ENCODE measurements around the gene GMPS.
"Not testable (repeated sequence)": the region's sequence is repeated elsewhere in the genome, so short reads cannot be mapped to it uniquely, and the experiment has no call there.

GMPS gene

DNA sequence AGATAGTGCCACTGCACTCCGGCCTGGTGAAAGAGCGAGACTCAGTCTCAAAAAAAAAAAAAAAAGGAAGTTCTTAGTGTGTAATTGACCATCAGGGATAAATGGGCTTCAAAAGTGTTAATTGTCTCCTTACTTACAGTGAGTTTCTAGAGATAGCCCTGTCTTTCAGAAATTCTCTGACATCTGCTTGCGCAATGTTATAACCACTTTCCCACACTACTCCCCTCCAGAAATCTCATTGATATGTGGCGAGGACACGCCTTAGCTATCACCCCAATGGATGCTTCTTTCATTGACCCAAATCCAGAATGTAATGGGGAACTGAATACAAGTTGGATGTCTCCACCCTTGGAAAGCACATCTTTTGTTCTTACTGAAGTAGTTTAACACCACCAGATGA, 70.9 kb downstream of the GMPS start:
- DNase-seq (ENCODE audit: low read depth in 3 of 3): no peak

- no peak for DNase-seq (ENCODE audit: low read depth in 3 of 3)
These were observed 73.6 kb downstream of the GMPS start for GRCh38 chr3:155944081-155944480.

GRCh38 chr3:155946178-155946577, 75.7 kb downstream of the GMPS start:
- no peak for DNase-seq (ENCODE audit: low read depth in 3 of 3)

DNA sequence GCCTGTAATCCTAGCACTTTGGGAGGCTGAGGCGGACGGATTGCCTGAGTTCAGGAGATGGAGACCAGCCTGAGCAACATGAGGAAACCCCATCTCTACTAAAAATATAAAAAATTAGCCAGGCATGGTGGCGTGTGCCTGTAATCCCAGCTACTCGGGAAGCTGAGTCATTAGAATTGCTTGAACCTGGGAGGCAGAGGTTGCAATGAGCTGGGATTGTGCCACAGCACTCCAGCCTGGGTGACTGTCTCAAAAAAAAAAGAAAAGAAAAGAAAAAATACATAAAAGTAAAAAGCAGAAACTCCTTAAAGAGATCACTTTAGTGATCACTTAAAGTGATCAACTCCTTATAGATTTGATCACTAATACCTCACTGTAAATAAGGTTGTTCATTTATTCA, 78.0 kb downstream of the GMPS start:
- DNase-seq (ENCODE audit: low read depth in 3 of 3): no peak

DNA sequence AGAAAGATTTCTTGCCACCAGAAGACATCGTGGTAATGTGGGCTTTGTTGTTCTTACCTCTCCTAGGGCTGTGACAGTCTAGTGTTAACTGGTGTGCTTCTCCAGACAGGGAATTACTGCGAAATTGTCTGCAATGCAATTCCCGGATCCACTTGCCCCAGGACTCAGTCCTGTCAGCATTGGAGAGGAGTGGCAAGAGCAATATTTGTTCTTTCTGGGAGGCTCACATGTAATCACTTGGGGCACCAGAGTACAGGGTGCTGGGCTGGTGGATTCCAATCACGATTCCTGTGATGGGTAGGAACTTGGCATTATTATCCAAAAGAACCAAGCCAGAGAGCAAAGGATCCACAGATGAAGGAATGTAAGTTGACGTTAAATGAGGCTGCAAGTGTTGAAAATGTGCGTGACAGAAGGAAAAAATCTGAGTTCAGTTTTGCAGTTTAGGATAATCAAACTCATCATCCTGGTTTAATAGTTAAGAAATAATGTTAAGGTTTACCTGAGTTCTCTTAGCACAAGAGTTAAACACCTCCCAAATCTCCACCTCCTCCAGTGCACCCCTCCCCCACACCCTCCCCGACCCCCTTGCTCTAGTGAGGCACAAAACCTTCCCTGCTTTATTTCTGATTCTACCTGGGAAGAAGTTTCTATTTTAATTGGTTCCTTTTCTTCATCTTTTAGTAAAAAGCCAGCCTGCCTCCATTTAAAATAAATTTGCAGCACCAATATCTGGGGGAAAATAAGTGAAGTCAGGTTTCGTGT, 79.2 kb downstream of the GMPS start:
- no peak for DNase-seq (ENCODE audit: low read depth in 3 of 3)

- DNase-seq (ENCODE audit: low read depth in 3 of 3): no peak
These were observed 86.3 kb downstream of the GMPS start for GRCh38 chr3:155956508-155957411.

DNA sequence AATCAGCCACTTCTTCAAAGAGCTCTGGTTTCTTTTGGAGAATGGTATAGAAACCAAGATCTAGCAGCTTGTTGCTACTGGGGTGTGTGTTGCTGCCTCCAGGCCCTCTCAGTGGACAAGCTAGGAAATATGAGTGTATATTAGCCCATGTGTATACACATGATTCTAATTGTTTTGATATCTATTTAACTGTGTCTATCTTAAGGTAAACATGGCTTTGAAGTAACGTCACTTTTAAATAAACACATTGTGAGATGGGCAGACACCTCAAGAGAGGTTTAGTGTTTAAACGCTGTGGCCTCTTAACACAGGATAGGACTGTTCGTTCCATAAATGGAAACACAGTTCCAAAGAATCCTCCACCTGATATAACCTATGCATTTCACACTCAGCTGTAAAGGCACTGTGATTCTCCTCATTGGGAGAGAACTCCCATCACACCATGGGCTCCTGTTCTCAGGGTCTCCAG, 87.0 kb downstream of the GMPS start:
- no peak for DNase-seq (ENCODE audit: low read depth in 3 of 3)

GRCh38 chr3:155958676-155959075, 88.2 kb downstream of the GMPS start:
- DNase-seq (ENCODE audit: low read depth in 3 of 3): no peak

DNA sequence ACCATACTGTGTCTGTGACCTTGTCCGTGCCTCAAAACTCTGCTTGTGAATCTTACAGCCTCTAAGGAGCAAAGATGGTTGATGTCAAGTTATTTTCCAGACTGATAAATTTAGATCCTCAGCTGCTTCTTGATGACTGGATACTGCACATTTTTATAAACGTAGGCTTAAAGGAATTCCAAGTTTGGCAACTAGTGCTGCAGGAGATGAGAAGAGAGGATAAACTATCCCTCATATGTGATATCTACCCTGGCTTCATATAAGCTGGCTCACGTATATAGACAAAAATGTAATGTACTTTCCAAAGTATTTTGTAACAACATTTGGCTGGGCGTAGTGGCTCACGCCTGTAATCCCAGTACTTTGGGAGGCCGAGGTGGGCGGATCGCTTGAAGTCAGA, 89.6 kb downstream of the GMPS start:
- no peak for DNase-seq (ENCODE audit: low read depth in 3 of 3)

DNA sequence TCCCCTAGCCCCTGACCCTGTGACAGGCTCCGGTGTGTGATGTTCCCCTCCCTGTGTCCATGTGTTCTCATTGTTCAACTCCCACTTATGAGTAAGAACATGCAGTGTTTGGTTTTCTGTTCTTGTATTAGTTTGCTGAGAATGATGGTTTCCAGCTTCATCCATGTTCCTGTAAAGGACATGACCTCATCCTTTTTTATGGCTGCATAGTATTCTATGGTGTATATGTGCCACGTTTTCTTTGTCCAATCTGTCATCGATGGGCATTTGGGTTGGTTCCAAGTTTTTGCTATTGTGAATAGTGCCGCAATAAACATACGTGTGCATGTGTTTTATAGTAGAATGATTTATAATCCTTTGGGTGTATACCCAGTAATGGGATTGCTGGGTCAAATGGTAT, 90.6 kb downstream of the GMPS start:
- DNase-seq (ENCODE audit: low read depth in 3 of 3): not testable (repeated sequence)

- no peak for DNase-seq (ENCODE audit: low read depth in 3 of 3)
These were observed 93.1 kb downstream of the GMPS start for GRCh38 chr3:155963570-155963969.

- no peak for DNase-seq (ENCODE audit: low read depth in 3 of 3)
These were observed 99.9 kb downstream of the GMPS start for GRCh38 chr3:155970398-155970797.

- DNase-seq (ENCODE audit: low read depth in 3 of 3): no peak
These were observed 102.6 kb downstream of the GMPS start for GRCh38 chr3:155972885-155973584.

DNA sequence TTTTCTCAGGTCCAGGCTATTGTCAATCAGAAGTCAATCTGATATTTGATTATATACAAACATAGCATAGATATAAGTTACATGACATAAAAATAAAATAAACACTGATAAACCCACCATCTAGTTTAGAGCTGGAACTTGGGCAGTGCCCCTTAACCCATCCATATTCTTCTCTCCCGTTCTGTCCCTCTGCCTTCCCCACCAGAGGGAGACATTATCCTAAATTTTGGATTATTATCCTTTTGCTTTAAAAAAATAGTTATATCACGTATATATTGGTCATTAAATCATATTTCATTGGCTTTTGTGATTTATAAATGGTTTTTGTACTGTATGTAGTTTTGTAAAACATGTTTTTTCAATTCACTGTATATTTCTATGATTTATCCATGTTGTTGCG, 107.9 kb downstream of the GMPS start:
- DNase-seq (ENCODE audit: low read depth in 3 of 3): no peak

GRCh38 chr3:155979746-155980145, 109.3 kb downstream of the GMPS start:
- DNase-seq (ENCODE audit: low read depth in 3 of 3): no peak

- no peak for DNase-seq (ENCODE audit: low read depth in 3 of 3)
These were observed 111.2 kb downstream of the GMPS start for GRCh38 chr3:155981669-155982068.

DNA sequence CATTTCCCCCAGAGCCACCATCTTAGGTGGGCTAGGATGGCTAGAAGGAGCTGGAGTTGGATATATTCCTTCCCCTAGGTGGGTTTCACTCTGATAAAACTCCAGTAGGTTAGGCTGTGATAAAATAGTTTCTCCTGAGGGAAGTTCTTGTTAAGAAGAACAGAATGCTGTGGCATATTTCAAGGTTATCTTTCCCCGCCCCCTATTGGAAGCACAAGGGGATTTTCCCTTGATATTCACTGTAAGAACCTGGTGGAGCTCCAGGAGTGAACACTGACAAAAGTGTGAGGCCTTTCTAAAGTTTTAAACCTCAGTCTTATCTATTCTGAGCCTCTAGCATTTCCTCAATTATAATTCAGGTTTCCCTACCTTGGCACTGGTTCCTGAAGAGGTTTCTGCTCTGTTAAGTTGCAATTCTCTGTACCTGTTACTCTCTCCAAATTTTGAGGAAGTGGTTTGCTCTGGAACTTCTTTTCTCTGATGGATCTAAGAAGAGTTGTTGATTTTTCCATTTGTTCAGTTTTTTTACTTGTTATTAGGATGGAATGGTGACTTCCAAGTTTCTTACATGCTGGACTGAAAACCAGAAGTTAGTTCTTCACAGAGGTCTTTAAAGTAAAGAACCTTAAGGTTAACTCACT, 113.5 kb downstream of the GMPS start:
- no peak for DNase-seq (ENCODE audit: low read depth in 3 of 3)

DNA sequence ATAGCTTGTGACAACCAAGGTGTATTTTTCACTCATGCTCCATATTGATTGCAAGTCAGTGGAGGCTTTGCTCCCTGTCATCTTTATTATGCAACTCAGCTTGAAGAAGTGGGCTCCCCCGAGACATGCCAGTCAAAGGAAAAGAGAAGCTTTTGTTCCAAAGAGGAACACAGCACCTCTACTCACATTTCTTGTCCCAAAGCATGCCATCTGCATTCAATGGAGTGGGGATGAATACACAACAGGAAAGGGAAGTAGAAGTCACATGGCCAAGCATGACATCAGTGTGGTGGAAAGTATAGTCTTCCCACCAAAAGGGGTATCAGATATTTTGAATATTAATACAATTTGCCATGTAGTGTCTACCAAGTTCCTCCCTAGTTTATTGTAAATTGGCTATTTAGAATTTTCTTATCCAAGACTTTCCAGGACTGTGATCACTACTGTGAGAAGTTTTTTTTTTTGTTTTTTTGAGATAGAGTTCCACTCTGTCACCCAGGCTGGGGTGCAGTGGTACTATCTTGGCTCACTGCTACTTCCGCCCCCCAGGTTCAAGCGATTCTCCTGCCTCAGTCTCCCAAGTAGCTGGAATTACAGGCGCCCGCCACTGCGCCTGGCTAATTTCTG, 114.5 kb downstream of the GMPS start:
- no peak for DNase-seq (ENCODE audit: low read depth in 3 of 3)

- no peak for DNase-seq (ENCODE audit: low read depth in 3 of 3)
These were observed 119.1 kb downstream of the GMPS start for GRCh38 chr3:155989536-155989935.

- DNase-seq (ENCODE audit: low read depth in 3 of 3): no peak
These were observed 120.8 kb downstream of the GMPS start for GRCh38 chr3:155991212-155991611.

DNA sequence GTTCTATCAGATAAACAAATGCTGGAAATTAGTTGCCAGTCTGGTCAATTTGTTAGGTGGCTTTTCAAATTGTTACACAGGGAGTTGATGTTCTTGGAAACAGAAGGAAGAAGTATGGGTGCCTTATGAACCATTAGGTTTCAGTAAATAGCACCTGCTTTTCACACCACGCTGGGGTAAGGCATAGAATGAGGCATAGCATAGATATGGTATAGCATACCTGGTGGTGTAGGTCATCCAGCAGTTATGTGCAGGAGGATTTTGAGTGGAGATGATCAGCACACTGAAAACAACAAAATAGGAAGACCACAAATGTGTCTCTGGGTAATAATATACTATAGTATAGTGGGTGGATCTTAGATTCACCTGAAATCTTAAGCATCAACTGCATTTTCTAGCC, 121.4 kb downstream of the GMPS start:
- no peak for DNase-seq (ENCODE audit: low read depth in 3 of 3)

All from stimulated activated CD4-positive, alpha-beta T cell treated with anti-CD3 and anti-CD28 coated beads, TNF-alpha, amount 100 ng/mL, for 48 hours (primary cell).